ENCODE results near the gene PPP1R9B. TPM values are rescaled to one million over a fixed set of nuclear protein-coding genes. Genes with fewer than 3 reads are reported as not detected.

The PPP1R9B gene
- total RNA-seq, 4 donors from 2014 or later: 28.4 to 54.9 (median 36.9) TPM

- H3K4me1 ChIP-seq: peaks cover 0 to 61% (median 23%) of the 10 kb centered on the region in 4 donors
- whole genome bisulfite sequencing, 2 donors: 78 to 82% methylated on average over 6 of the region's 6 CpGs
These were observed 24.0 kb upstream of the PPP1R9B start for GRCh38 chr17:50174444-50174843.

GRCh38 chr17:50173335-50173941, 23.0 kb upstream of the PPP1R9B start:
- Histone ChIP-seq H3K9me3 (no peaks in the 10 kb centered on the region), H3K27me3 (no peaks in the 10 kb centered on the region), H3K36me3 (peaks cover 0 to 12% (median 0%) of the 10 kb centered on the region in 3 donors), H3K4me1 (peaks cover 0 to 60% (median 21%) of the 10 kb centered on the region in 4 donors), H3K27ac (peak overlapping the region; percentile 64 to 89 (median 75)), H3K4me3 (no peak overlapping the region)
- 24 to 29% methylated on average over 10 of the region's 10 CpGs for WGBS, 2 donors
- peak in 1 of 2 donors; percentile 14 for DNase-seq (ENCODE audit: low spot score in 2 of 2)
- no peak for TF ChIP-seq CTCF (IDR thresholded peaks at IDR 0.05)

More at GRCh38 chr17:50174444-50174843, 24.0 kb upstream of the PPP1R9B start:
- Histone ChIP-seq H3K36me3 (peaks cover 0 to 12% (median 0%) of the 10 kb centered on the region in 3 donors), H3K27ac (peak overlapping the region in 3 of 4 donors; percentile 65 to 89 (median 85)), H3K4me3 (no peak overlapping the region), H3K9me3 (no peaks in the 10 kb centered on the region), H3K27me3 (no peaks in the 10 kb centered on the region)
- TF ChIP-seq EP300 (IDR thresholded peaks at IDR 0.05) (no peak), POLR2A (IDR thresholded peaks at IDR 0.05) (no peak), CTCF (IDR thresholded peaks at IDR 0.05) (no peak)
- no peak for DNase-seq (ENCODE audit: low spot score in 2 of 2)

GRCh38 chr17:50172936-50173334, 22.5 kb upstream of the PPP1R9B start:
- 37 to 43% methylated on average over 6 of the region's 6 CpGs for WGBS, 2 donors
- Histone ChIP-seq H3K4me1 (peaks cover 0 to 55% (median 16%) of the 10 kb centered on the region in 4 donors), H3K4me3 (no peak overlapping the region), H3K36me3 (peaks cover 0 to 12% (median 0%) of the 10 kb centered on the region in 3 donors), H3K27ac (peak overlapping the region; percentile 64 to 89 (median 75)), H3K27me3 (no peaks in the 10 kb centered on the region), H3K9me3 (no peaks in the 10 kb centered on the region)
- TF ChIP-seq CTCF (IDR thresholded peaks at IDR 0.05) (no peak), POLR2A (IDR thresholded peaks at IDR 0.05) (no peak), EP300 (IDR thresholded peaks at IDR 0.05) (no peak)
- no peak for DNase-seq (ENCODE audit: low spot score in 2 of 2)

GRCh38 chr17:50172130-50172529, 21.7 kb upstream of the PPP1R9B start:
- peak overlapping the region in 2 of 4 donors; percentile 22 to 85 for H3K27ac ChIP-seq

GRCh38 chr17:50171371-50172071, 21.0 kb upstream of the PPP1R9B start:
- Histone ChIP-seq H3K4me1 (peaks cover 0 to 41% (median 5%) of the 10 kb centered on the region in 4 donors), H3K36me3 (peaks cover 0 to 12% (median 0%) of the 10 kb centered on the region in 3 donors), H3K4me3 (no peak overlapping the region), H3K9me3 (no peaks in the 10 kb centered on the region), H3K27ac (peak overlapping the region in 1 of 4 donors; percentile 22), H3K27me3 (no peaks in the 10 kb centered on the region)
- 87 to 94% methylated on average over 15 to 17 of the region's 17 CpGs for WGBS, 2 donors
- TF ChIP-seq EP300 (IDR thresholded peaks at IDR 0.05) (no peak), CTCF (IDR thresholded peaks at IDR 0.05) (no peak), POLR2A (IDR thresholded peaks at IDR 0.05) (no peak)
- no peak for DNase-seq (ENCODE audit: low spot score in 2 of 2)

More at GRCh38 chr17:50172130-50172529, 21.7 kb upstream of the PPP1R9B start:
- Histone ChIP-seq H3K36me3 (peaks cover 0 to 12% (median 0%) of the 10 kb centered on the region in 3 donors), H3K27me3 (no peaks in the 10 kb centered on the region), H3K4me3 (no peak overlapping the region), H3K4me1 (peaks cover 0 to 47% (median 8%) of the 10 kb centered on the region in 4 donors), H3K9me3 (no peaks in the 10 kb centered on the region)
- no peak for TF ChIP-seq EP300 (IDR thresholded peaks at IDR 0.05)
- WGBS, 2 donors: 76 to 91% methylated on average over 11 of the region's 11 CpGs
- no peak for DNase-seq (ENCODE audit: low spot score in 2 of 2)

All from tibial nerve (tissue), 4 donors.